ENCODE data around the gene METTL24.
"Not testable (repeated sequence)": the region's sequence is repeated elsewhere in the genome, so short reads cannot be mapped to it uniquely, and the experiment has no call there.

The METTL24 gene

GRCh38 chr6:110266996-110267395 is 91.2 kb downstream of the METTL24 start:
- no peak for DNase-seq (ENCODE audit: low read depth, low spot score)

GRCh38 chr6:110265273-110265672 is 92.9 kb downstream of the METTL24 start:
- DNase-seq (ENCODE audit: low read depth, low spot score): no peak

GRCh38 chr6:110256366-110256765 is 101.8 kb downstream of the METTL24 start:
- DNase-seq (ENCODE audit: low read depth, low spot score): no peak

- DNase-seq (ENCODE audit: low read depth, low spot score): peak; percentile 75
Measured at GRCh38 chr6:110255211-110255750, 102.9 kb downstream of the METTL24 start.

GRCh38 chr6:110250838-110251237 is 107.3 kb downstream of the METTL24 start:
- DNase-seq (ENCODE audit: low read depth, low spot score): no peak

GRCh38 chr6:110250058-110250457 is 108.1 kb downstream of the METTL24 start:
- no peak for DNase-seq (ENCODE audit: low read depth, low spot score)

GRCh38 chr6:110246900-110247546 is 111.1 kb downstream of the METTL24 start:
- DNase-seq (ENCODE audit: low read depth, low spot score): no peak

- no peak for DNase-seq (ENCODE audit: low read depth, low spot score)
Measured at GRCh38 chr6:110246378-110246777, 111.8 kb downstream of the METTL24 start.

GRCh38 chr6:110244621-110245020 is 113.5 kb downstream of the METTL24 start:
- not testable (repeated sequence) for DNase-seq (ENCODE audit: low read depth, low spot score)

- DNase-seq (ENCODE audit: low read depth, low spot score): no peak
Measured at GRCh38 chr6:110239526-110240274, 118.4 kb downstream of the METTL24 start.

- DNase-seq (ENCODE audit: low read depth, low spot score): not testable (repeated sequence)
Measured at GRCh38 chr6:110236007-110236406, 122.1 kb downstream of the METTL24 start.

- DNase-seq (ENCODE audit: low read depth, low spot score): no peak
Measured at GRCh38 chr6:110233770-110234374, 124.3 kb downstream of the METTL24 start.

- DNase-seq (ENCODE audit: low read depth, low spot score): no peak
Measured at GRCh38 chr6:110232450-110232849, 125.7 kb downstream of the METTL24 start.

- DNase-seq (ENCODE audit: low read depth, low spot score): no peak
Measured at GRCh38 chr6:110226261-110226660, 131.9 kb downstream of the METTL24 start.

GRCh38 chr6:110221738-110222137 is 136.4 kb downstream of the METTL24 start:
- no peak for DNase-seq (ENCODE audit: low read depth, low spot score)

GRCh38 chr6:110217266-110217665 is 140.9 kb downstream of the METTL24 start:
- DNase-seq (ENCODE audit: low read depth, low spot score): peak; percentile 52

- no peak for DNase-seq (ENCODE audit: low read depth, low spot score)
Measured at GRCh38 chr6:110216140-110216539, 142.0 kb downstream of the METTL24 start.

- no peak for DNase-seq (ENCODE audit: low read depth, low spot score)
Measured at GRCh38 chr6:110214338-110214737, 143.8 kb downstream of the METTL24 start.

- DNase-seq (ENCODE audit: low read depth, low spot score): no peak
Measured at GRCh38 chr6:110211753-110212152, 146.4 kb downstream of the METTL24 start.

- no peak for DNase-seq (ENCODE audit: low read depth, low spot score)
Measured at GRCh38 chr6:110207652-110208051, 150.5 kb downstream of the METTL24 start.

- no peak for DNase-seq (ENCODE audit: low read depth, low spot score)
Measured at GRCh38 chr6:110201151-110201884, 156.8 kb downstream of the METTL24 start.

GRCh38 chr6:110198561-110198960 is 159.6 kb downstream of the METTL24 start:
- DNase-seq (ENCODE audit: low read depth, low spot score): no peak
